ENCODE results near the gene MGMT. TPM values are rescaled to one million over a fixed set of nuclear protein-coding genes. Genes with fewer than 3 reads are reported as not detected.

Gene MGMT
- total RNA-seq, 2 donors from 2014 or later, result 28.6 to 33.7 TPM

- H3K9me3 ChIP-seq (ENCODE audit: control insufficient read depth, low read length), result no peaks in the 10 kb centered on the region
- Mint-ChIP-seq H3K36me3 (ENCODE audit: low read depth) (peaks cover 16% of the 10 kb centered on the region), H3K27ac (no peak overlapping the region), H3K4me3 (no peak overlapping the region), H3K9me3 (peaks cover 2% of the 10 kb centered on the region), H3K27me3 (ENCODE audit: insufficient read depth) (no peaks in the 10 kb centered on the region), H3K4me1 (peaks cover 14% of the 10 kb centered on the region)
- TF ChIP-seq CTCF (conservative IDR thresholded peaks at IDR 0.05), result no peak
- 90 to 95% methylated on average over 9 to 10 of the region's 10 CpGs for WGBS, 2 experiments (ENCODE audit: insufficient coverage in 1 of 2, insufficient read length in 1 of 2)
- no peak for DNase-seq
- no peaks in the 10 kb centered on the region for H3K36me3 ChIP-seq (ENCODE audit: control insufficient read depth, insufficient read depth, low read length)
- no peak overlapping the region for H3K4me3 ChIP-seq (ENCODE audit: low read length)
- no peak overlapping the region for H3K9ac ChIP-seq (ENCODE audit: extremely low read depth, low read length, poor library complexity, severe bottlenecking)
- no peak overlapping the region for H3K27ac ChIP-seq (ENCODE audit: low read depth, low read length)
- peaks cover 4% of the 10 kb centered on the region for H3K4me1 ChIP-seq (ENCODE audit: control insufficient read depth, insufficient read depth, low read length)
- no peaks in the 10 kb centered on the region for H3K27me3 ChIP-seq (ENCODE audit: control insufficient read depth, insufficient read depth, low read length, poor library complexity, severe bottlenecking)
Measured at GRCh38 chr10:129550658-129551057, 83.6 kb downstream of the MGMT start.

- Histone ChIP-seq H3K27ac (ENCODE audit: low read depth, low read length) (no peak overlapping the region), H3K36me3 (ENCODE audit: control insufficient read depth, insufficient read depth, low read length) (no peaks in the 10 kb centered on the region), H3K27me3 (ENCODE audit: control insufficient read depth, insufficient read depth, low read length, poor library complexity, severe bottlenecking) (no peaks in the 10 kb centered on the region), H3K9ac (ENCODE audit: extremely low read depth, low read length, poor library complexity, severe bottlenecking) (no peak overlapping the region), H3K9me3 (ENCODE audit: control insufficient read depth, low read length) (no peaks in the 10 kb centered on the region), H3K4me3 (ENCODE audit: low read length) (no peak overlapping the region), H3K4me1 (ENCODE audit: control insufficient read depth, insufficient read depth, low read length) (peaks cover 4% of the 10 kb centered on the region)
- peaks cover 11% of the 10 kb centered on the region for H3K4me1 Mint-ChIP-seq
- H3K27ac Mint-ChIP-seq, result no peak overlapping the region
- no peak overlapping the region for H3K4me3 Mint-ChIP-seq
- no peak for DNase-seq
- no peak for TF ChIP-seq CTCF (conservative IDR thresholded peaks at IDR 0.05)
- H3K27me3 Mint-ChIP-seq (ENCODE audit: insufficient read depth), result no peaks in the 10 kb centered on the region
- peaks cover 18% of the 10 kb centered on the region for H3K36me3 Mint-ChIP-seq (ENCODE audit: low read depth)
- H3K9me3 Mint-ChIP-seq, result peaks cover 2% of the 10 kb centered on the region
- WGBS, 2 experiments (ENCODE audit: insufficient coverage in 1 of 2, insufficient read length in 1 of 2), result 85 to 94% methylated on average over 6 to 14 of the region's 14 CpGs
Measured at GRCh38 chr10:129552119-129552518, 85.1 kb downstream of the MGMT start.

GRCh38 chr10:129553928-129554327, 86.9 kb downstream of the MGMT start:
- H3K4me3 Mint-ChIP-seq, result no peak overlapping the region
- WGBS, 2 experiments (ENCODE audit: insufficient coverage in 1 of 2, insufficient read length in 1 of 2), result 94 to 97% methylated on average over 5 to 11 of the region's 11 CpGs

More at GRCh38 chr10:129553928-129554327, 86.9 kb downstream of the MGMT start:
- H3K27ac Mint-ChIP-seq, result peak overlapping the region; percentile 44
- Histone ChIP-seq H3K27me3 (ENCODE audit: control insufficient read depth, insufficient read depth, low read length, poor library complexity, severe bottlenecking) (no peaks in the 10 kb centered on the region), H3K4me3 (ENCODE audit: low read length) (no peak overlapping the region), H3K27ac (ENCODE audit: low read depth, low read length) (no peak overlapping the region), H3K9me3 (ENCODE audit: control insufficient read depth, low read length) (no peaks in the 10 kb centered on the region), H3K4me1 (ENCODE audit: control insufficient read depth, insufficient read depth, low read length) (peaks cover 2% of the 10 kb centered on the region), H3K36me3 (ENCODE audit: control insufficient read depth, insufficient read depth, low read length) (no peaks in the 10 kb centered on the region), H3K9ac (ENCODE audit: extremely low read depth, low read length, poor library complexity, severe bottlenecking) (no peak overlapping the region)
- no peak for DNase-seq
- H3K9me3 Mint-ChIP-seq, result peaks cover 2% of the 10 kb centered on the region
- peaks cover 12% of the 10 kb centered on the region for H3K4me1 Mint-ChIP-seq
- TF ChIP-seq CTCF (conservative IDR thresholded peaks at IDR 0.05), result no peak
- H3K27me3 Mint-ChIP-seq (ENCODE audit: insufficient read depth), result no peaks in the 10 kb centered on the region
- peaks cover 18% of the 10 kb centered on the region for H3K36me3 Mint-ChIP-seq (ENCODE audit: low read depth)

Data from endodermal cell (in vitro differentiated cells).